ENCODE measurements around the gene COX7A1. TPM values are rescaled to one million over a fixed set of nuclear protein-coding genes. Genes with fewer than 3 reads are reported as not detected.

COX7A1 gene
- total RNA-seq, 2 donors from 2014 or later = 6.3 to 41.0 TPM

GRCh38 chr19:36110487-36111199, 41.6 kb downstream of the COX7A1 start, which contains the start of gene OVOL3:
Gene OVOL3, plus strand, starts transcription at chr19:36111143. Its CDS starts 60 bp downstream, at chr19:36111203.
- Histone ChIP-seq H3K27ac (no peak within 1 kb of the TSS), H3K9me3 (no peaks in the 10 kb centered on the region), H3K4me1 (ENCODE audit: control insufficient read depth in 1 of 2, low read depth in 2 of 2) (peaks cover 10 to 13% of the 10 kb centered on the region in 2 donors), H3K27me3 (replicated peaks; ENCODE audit: insufficient read depth) (no peaks in the 10 kb centered on the region), H3K36me3 (peaks cover 12% of the 10 kb centered on the region), H3K4me3 (no peak within 1 kb of the TSS)
- TF ChIP-seq, protein P1, sequence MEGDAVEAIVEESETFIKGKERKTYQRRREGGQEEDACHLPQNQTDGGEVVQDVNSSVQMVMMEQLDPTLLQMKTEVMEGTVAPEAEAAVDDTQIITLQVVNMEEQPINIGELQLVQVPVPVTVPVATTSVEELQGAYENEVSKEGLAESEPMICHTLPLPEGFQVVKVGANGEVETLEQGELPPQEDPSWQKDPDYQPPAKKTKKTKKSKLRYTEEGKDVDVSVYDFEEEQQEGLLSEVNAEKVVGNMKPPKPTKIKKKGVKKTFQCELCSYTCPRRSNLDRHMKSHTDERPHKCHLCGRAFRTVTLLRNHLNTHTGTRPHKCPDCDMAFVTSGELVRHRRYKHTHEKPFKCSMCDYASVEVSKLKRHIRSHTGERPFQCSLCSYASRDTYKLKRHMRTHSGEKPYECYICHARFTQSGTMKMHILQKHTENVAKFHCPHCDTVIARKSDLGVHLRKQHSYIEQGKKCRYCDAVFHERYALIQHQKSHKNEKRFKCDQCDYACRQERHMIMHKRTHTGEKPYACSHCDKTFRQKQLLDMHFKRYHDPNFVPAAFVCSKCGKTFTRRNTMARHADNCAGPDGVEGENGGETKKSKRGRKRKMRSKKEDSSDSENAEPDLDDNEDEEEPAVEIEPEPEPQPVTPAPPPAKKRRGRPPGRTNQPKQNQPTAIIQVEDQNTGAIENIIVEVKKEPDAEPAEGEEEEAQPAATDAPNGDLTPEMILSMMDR (IDR thresholded peaks at IDR 0.05) = no peak
- DNase-seq (ENCODE audit: low spot score) (no peak), ATAC-seq (ENCODE audit: insufficient number of reproducible peaks, low FRiP score, low read depth) (no peak)

DNA sequence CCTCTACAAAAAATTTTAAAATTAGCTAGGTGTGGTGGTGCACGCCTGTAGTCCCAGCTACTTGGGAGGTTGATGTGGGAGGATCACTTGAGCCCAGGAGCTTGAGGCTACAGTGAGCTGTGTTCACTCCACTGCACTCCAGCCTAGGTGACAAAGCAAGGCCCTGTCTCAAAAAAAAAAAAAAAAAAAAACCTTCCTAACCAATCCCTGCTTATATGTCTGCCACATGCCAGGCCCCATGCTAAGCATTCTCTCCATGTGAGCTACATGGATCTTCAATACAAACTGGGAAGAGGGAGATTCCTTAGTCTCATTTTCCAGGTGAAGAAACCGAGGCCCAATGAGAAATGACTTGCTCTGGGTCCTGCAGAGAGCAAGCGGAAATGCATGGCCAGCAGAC, 43.6 kb downstream of the COX7A1 start:
- DNase-seq (ENCODE audit: low spot score) = no peak
- peaks cover 12% of the 10 kb centered on the region for H3K36me3 ChIP-seq

GRCh38 chr19:36106991-36107390, 45.3 kb downstream of the COX7A1 start:
- Histone ChIP-seq H3K4me1 (ENCODE audit: control insufficient read depth in 1 of 2, low read depth in 2 of 2) (no peaks in the 10 kb centered on the region), H3K9me3 (no peaks in the 10 kb centered on the region), H3K27me3 (replicated peaks; ENCODE audit: insufficient read depth) (no peaks in the 10 kb centered on the region), H3K4me3 (no peak overlapping the region), H3K27ac (no peak overlapping the region), H3K36me3 (peaks cover 6% of the 10 kb centered on the region)
- TF ChIP-seq, protein P1 (IDR thresholded peaks at IDR 0.05) = no peak
- ATAC-seq (ENCODE audit: insufficient number of reproducible peaks, low FRiP score, low read depth) = no peak
- DNase-seq (ENCODE audit: low spot score) = no peak

More for the DNA sequence above, 43.6 kb downstream of the COX7A1 start:
- Histone ChIP-seq H3K4me3 (no peak overlapping the region), H3K9me3 (no peaks in the 10 kb centered on the region), H3K4me1 (ENCODE audit: control insufficient read depth in 1 of 2, low read depth in 2 of 2) (peaks cover 4 to 7% of the 10 kb centered on the region in 2 donors), H3K27ac (no peak overlapping the region), H3K27me3 (replicated peaks; ENCODE audit: insufficient read depth) (no peaks in the 10 kb centered on the region)
- no peak for ATAC-seq (ENCODE audit: insufficient number of reproducible peaks, low FRiP score, low read depth)
- TF ChIP-seq, protein P1 (IDR thresholded peaks at IDR 0.05) = no peak

GRCh38 chr19:36106441-36106840, 45.8 kb downstream of the COX7A1 start:
- TF ChIP-seq, protein P1 (IDR thresholded peaks at IDR 0.05) = no peak
- peaks cover 6% of the 10 kb centered on the region for H3K36me3 ChIP-seq
- no peaks in the 10 kb centered on the region for H3K4me1 ChIP-seq (ENCODE audit: control insufficient read depth in 1 of 2, low read depth in 2 of 2)
- no peaks in the 10 kb centered on the region for H3K27me3 ChIP-seq (replicated peaks; ENCODE audit: insufficient read depth)
- H3K9me3 ChIP-seq = no peaks in the 10 kb centered on the region
- no peak overlapping the region for H3K27ac ChIP-seq
- no peak for ATAC-seq (ENCODE audit: insufficient number of reproducible peaks, low FRiP score, low read depth)
- DNase-seq (ENCODE audit: low spot score) = no peak
- no peak overlapping the region for H3K4me3 ChIP-seq

- ATAC-seq (ENCODE audit: insufficient number of reproducible peaks, low FRiP score, low read depth) (no peak), DNase-seq (ENCODE audit: low spot score) (no peak)
- Histone ChIP-seq H3K4me3 (no peak overlapping the region), H3K9me3 (no peaks in the 10 kb centered on the region), H3K4me1 (ENCODE audit: control insufficient read depth in 1 of 2, low read depth in 2 of 2) (no peaks in the 10 kb centered on the region), H3K27me3 (replicated peaks; ENCODE audit: insufficient read depth) (no peaks in the 10 kb centered on the region), H3K27ac (no peak overlapping the region), H3K36me3 (peaks cover 6% of the 10 kb centered on the region)
- TF ChIP-seq, protein P1 (IDR thresholded peaks at IDR 0.05) = no peak
These were observed 48.2 kb downstream of the COX7A1 start for GRCh38 chr19:36103842-36104552.
